ENCODE measurements around the gene ATP8B3.

ATP8B3 gene

GRCh38 chr19:1736927-1737326 is 75.1 kb downstream of the ATP8B3 start:
- no peak for TF ChIP-seq SIN3A (IDR thresholded peaks at IDR 0.05; ENCODE audit: borderline replicate concordance, insufficient read depth, low read length)
- TF ChIP-seq, protein P1, sequence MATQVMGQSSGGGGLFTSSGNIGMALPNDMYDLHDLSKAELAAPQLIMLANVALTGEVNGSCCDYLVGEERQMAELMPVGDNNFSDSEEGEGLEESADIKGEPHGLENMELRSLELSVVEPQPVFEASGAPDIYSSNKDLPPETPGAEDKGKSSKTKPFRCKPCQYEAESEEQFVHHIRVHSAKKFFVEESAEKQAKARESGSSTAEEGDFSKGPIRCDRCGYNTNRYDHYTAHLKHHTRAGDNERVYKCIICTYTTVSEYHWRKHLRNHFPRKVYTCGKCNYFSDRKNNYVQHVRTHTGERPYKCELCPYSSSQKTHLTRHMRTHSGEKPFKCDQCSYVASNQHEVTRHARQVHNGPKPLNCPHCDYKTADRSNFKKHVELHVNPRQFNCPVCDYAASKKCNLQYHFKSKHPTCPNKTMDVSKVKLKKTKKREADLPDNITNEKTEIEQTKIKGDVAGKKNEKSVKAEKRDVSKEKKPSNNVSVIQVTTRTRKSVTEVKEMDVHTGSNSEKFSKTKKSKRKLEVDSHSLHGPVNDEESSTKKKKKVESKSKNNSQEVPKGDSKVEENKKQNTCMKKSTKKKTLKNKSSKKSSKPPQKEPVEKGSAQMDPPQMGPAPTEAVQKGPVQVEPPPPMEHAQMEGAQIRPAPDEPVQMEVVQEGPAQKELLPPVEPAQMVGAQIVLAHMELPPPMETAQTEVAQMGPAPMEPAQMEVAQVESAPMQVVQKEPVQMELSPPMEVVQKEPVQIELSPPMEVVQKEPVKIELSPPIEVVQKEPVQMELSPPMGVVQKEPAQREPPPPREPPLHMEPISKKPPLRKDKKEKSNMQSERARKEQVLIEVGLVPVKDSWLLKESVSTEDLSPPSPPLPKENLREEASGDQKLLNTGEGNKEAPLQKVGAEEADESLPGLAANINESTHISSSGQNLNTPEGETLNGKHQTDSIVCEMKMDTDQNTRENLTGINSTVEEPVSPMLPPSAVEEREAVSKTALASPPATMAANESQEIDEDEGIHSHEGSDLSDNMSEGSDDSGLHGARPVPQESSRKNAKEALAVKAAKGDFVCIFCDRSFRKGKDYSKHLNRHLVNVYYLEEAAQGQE (IDR thresholded peaks at IDR 0.05; ENCODE audit: insufficient read depth in 1 of 2, low read depth in 2 of 2, low read length in 2 of 2): no peak
- no peak for TF ChIP-seq FOXP2 (optimal IDR thresholded peaks at IDR 0.05; ENCODE audit: borderline replicate concordance, extremely low read depth, extremely low read length, insufficient read depth)
- no peak for TF ChIP-seq POLR2AphosphoS5 (IDR thresholded peaks at IDR 0.05; ENCODE audit: low read depth, low read length)
- no peak for TF ChIP-seq TAF1 (IDR thresholded peaks at IDR 0.05; ENCODE audit: borderline replicate concordance, insufficient read depth, low read length)

DNA sequence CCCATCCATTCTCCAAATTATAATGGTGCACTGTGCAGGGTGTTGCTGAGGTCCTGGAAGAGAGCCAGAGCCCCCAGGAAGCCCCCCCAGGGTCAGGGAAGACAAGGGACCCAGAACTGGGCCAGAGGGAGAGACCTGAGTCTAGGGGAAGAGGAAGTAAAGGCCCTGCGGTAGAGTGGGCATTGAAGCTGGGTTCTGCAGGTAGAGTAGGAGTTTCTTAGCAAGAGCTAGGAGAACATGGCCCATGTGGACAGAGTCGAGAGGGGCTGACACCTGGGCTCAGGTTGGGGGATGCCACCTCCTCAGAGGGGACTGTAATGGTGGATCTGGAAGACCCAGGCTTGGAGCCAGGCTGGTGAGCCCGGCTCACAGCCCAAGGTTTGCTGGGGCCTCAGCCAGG is 75.8 kb downstream of the ATP8B3 start:
- TF ChIP-seq POLR2AphosphoS5 (IDR thresholded peaks at IDR 0.05; ENCODE audit: low read depth, low read length): no peak
- no peak for TF ChIP-seq FOXP2 (optimal IDR thresholded peaks at IDR 0.05; ENCODE audit: borderline replicate concordance, extremely low read depth, extremely low read length, insufficient read depth)
- TF ChIP-seq TAF1 (IDR thresholded peaks at IDR 0.05; ENCODE audit: borderline replicate concordance, insufficient read depth, low read length): no peak
- no peak for TF ChIP-seq SIN3A (IDR thresholded peaks at IDR 0.05; ENCODE audit: borderline replicate concordance, insufficient read depth, low read length)
- TF ChIP-seq, protein P1 (IDR thresholded peaks at IDR 0.05; ENCODE audit: insufficient read depth in 1 of 2, low read depth in 2 of 2, low read length in 2 of 2): no peak

- TF ChIP-seq, protein P1 (IDR thresholded peaks at IDR 0.05; ENCODE audit: insufficient read depth in 1 of 2, low read depth in 2 of 2, low read length in 2 of 2): no peak
Measured at GRCh38 chr19:1734321-1734966, 77.6 kb downstream of the ATP8B3 start.
